ENCODE measurements around the gene CCDC134. TPM values are rescaled to one million over a fixed set of nuclear protein-coding genes. Genes with fewer than 3 reads are reported as not detected.

CCDC134 gene
- total RNA-seq, 2 experiments from 2014 or later: 17.0 to 19.3 TPM

DNA sequence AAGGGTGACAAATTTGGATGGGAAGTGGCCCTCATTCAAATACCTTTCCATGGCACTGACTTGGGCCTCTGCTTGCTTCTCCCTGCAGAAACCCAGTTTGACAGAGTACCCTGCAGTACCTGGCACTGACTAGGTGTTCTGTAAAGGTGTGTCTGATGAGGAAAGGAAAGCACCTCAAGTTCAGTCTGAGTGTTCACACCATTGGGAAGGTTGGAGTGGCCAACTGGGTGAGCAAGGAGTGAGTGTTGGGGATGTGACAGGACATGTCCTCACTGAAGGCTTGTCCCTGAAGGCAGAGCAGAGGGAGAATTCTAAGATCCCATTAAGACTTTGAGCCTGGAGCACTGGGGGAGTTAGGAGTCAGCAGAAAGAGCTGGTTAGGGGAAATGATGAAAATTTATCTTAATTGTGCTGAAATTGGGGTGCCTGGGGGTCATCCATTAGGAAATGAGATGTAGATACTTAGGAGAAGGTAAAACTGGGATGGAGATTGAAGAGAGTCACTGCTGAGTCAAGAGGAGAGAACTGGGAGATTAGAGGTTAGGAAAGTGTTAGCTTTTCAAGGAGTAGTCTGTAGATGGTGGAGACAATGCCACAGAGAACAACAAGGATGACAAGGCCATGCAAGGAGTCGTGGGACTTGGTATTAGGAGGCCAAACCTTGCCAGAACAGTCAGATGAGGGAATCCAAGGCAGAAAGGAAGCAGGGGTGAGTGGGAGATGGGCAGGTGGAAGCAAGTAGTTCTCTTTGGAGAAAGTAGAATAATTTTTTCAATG, 38.6 kb downstream of the CCDC134 start:
- Mint-ChIP-seq H3K36me3 (ENCODE audit: low read depth) (peaks cover 66% of the 10 kb centered on the region), H3K4me3 (no peak overlapping the region), H3K27ac (peak overlapping the region; percentile 32), H3K4me1 (ENCODE audit: low read depth) (peaks cover 77% of the 10 kb centered on the region), H3K9me3 (no peaks in the 10 kb centered on the region), H3K27me3 (ENCODE audit: low read depth) (no peaks in the 10 kb centered on the region)
- no peak for DNase-seq
- CTCF ChIA-PET: interaction anchor here (0.5 to 1.0 kb wide), 3 partner anchors 22 to 237 kb away, joined by 3 to 6 read pairs (median 4); no protein-coding TSS in a partner anchor
- intact Hi-C loops (cut with micrococcal nuclease): no loop called here

GRCh38 chr22:41840216-41840615, 39.7 kb downstream of the CCDC134 start:
- intact Hi-C loops (cut with micrococcal nuclease): no loop called here
- CTCF ChIA-PET: interaction anchor here (0.6 kb wide), 1 partner anchor 604 kb away, joined by 3 read pairs; no protein-coding TSS in a partner anchor
- Mint-ChIP-seq H3K27me3 (ENCODE audit: low read depth) (no peaks in the 10 kb centered on the region), H3K36me3 (ENCODE audit: low read depth) (peaks cover 64% of the 10 kb centered on the region), H3K9me3 (no peaks in the 10 kb centered on the region), H3K4me1 (ENCODE audit: low read depth) (peaks cover 80% of the 10 kb centered on the region), H3K4me3 (no peak overlapping the region), H3K27ac (no peak overlapping the region)
- no peak for DNase-seq

DNA sequence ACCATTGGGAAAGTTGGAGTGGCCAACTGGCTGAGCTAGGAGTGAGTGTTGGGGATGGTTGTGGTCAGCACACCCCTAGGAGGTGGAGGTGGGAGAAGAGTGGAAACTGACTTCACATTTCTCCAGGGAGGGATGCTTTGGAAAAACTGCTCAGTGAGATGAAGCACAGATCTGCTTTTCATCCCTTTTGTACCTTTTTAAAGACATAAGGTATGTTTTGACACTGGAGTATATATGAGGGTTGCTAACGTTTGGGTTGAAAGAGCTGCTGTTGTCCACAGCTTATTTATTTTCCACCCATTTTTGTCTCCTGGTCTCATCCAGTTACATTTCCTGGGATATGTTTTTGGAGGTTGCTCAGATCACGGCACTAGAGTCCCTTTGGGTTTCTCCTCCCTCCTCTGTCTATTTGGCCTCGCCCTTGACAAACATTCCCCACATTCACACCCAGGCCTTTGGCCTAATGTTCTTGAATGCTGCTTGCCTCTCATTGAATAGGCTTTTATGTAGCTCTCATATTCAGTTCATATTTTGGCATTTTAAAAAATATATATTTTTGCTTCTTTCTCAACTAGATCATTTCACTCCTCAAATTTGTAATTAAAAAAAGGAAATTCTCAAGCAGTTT, 40.7 kb downstream of the CCDC134 start:
- H3K4me1 Mint-ChIP-seq (ENCODE audit: low read depth): peaks cover 82% of the 10 kb centered on the region
- CTCF ChIA-PET: interaction anchor here (3.4 kb wide), 1 partner anchor 17 kb away, joined by 26 read pairs; no protein-coding TSS in a partner anchor
- no peak for DNase-seq
- peaks cover 61% of the 10 kb centered on the region for H3K36me3 Mint-ChIP-seq (ENCODE audit: low read depth)
- H3K9me3 Mint-ChIP-seq: no peaks in the 10 kb centered on the region
- intact Hi-C loops (cut with micrococcal nuclease): no loop called here
- peak overlapping the region; percentile 57 for H3K27ac Mint-ChIP-seq
- H3K27me3 Mint-ChIP-seq (ENCODE audit: low read depth): no peaks in the 10 kb centered on the region
- no peak overlapping the region for H3K4me3 Mint-ChIP-seq

DNA sequence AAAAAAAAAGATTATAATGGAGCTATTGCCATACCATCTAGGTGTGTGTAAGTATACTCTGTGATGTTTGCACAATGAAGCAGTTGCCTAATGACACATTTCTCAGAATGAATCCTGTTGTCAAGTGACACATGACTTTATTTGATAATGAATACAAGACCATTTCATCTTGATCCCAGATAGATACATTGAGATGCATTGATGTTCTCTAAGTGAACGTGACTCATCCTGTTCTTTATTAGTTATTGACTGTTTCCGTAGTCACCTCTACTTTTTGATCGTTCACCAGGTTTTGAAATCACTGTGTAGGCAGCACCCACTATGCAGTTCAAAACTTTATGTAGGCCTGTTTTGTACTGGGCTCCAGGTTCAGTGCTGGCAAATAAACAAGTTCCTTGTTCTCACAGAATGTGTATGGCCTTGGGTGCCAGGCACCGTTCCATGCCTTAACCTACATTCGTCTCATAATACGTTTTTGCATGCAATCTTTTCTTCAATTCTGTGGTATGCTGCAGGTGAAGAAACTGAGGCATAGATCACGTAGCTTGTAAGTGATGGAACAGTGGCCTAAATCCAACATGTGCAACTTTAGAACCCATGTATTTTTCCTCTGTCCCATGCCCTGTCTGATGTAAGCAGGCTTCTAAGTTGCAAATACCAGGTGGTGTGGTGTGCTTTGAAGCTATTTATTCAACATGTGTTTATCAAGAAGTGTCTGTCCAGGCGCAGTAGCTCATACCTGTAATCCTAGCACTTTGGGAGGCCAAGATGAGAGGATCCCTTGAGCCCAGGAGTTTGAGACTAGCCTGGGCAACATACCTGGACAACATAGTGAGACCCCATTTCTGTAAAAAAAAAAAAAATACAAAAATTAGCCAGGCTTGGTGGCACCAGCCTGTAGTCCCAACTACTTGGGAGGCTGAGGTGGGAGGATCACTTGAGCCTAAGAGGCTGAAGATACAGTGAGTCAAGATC, 42.8 kb downstream of the CCDC134 start:
- intact Hi-C loops (cut with micrococcal nuclease): loop anchor here (1.0 kb wide), 5 partner anchors 10 to 97 kb away; partner anchors contain the start of gene SREBF2
- Mint-ChIP-seq H3K4me1 (ENCODE audit: low read depth) (peaks cover 85% of the 10 kb centered on the region), H3K4me3 (peak overlapping the region; percentile 22), H3K9me3 (no peaks in the 10 kb centered on the region), H3K36me3 (ENCODE audit: low read depth) (peaks cover 47% of the 10 kb centered on the region), H3K27me3 (ENCODE audit: low read depth) (no peaks in the 10 kb centered on the region), H3K27ac (peak overlapping the region; percentile 76)
- peak; percentile 61 for DNase-seq
- CTCF ChIA-PET: interaction anchor here (0.6 to 3.4 kb wide), 7 partner anchors 9 to 83 kb away, joined by 3 to 26 read pairs (median 4); no protein-coding TSS in a partner anchor

DNA sequence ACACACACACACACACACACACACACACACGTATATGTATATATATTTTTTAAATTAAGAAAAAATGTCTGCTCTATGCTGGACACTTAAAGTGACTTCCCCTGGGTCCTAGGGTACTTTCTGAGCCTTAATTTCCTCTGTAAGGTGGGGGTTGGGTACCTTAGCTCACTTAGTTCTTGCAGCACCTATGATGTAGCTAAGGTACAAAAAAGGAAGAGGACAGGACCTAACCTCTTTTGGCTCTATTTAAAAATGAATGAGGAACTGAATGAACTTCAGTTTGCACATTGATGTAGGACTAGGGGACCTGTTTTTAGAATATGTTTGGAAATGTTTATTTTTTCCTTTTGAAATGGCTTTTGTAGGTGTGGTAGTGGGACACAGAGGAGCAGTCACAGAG, 43.6 kb downstream of the CCDC134 start:
- Mint-ChIP-seq H3K9me3 (no peaks in the 10 kb centered on the region), H3K36me3 (ENCODE audit: low read depth) (peaks cover 43% of the 10 kb centered on the region), H3K27ac (peak overlapping the region; percentile 82), H3K27me3 (ENCODE audit: low read depth) (no peaks in the 10 kb centered on the region), H3K4me3 (peak overlapping the region; percentile 24), H3K4me1 (ENCODE audit: low read depth) (peaks cover 84% of the 10 kb centered on the region)
- CTCF ChIA-PET: interaction anchor here (0.6 to 3.4 kb wide), 3 partner anchors 8 to 18 kb away, joined by 3 to 26 read pairs (median 12); no protein-coding TSS in a partner anchor
- no peak for DNase-seq
- intact Hi-C loops (cut with micrococcal nuclease): no loop called here

DNA sequence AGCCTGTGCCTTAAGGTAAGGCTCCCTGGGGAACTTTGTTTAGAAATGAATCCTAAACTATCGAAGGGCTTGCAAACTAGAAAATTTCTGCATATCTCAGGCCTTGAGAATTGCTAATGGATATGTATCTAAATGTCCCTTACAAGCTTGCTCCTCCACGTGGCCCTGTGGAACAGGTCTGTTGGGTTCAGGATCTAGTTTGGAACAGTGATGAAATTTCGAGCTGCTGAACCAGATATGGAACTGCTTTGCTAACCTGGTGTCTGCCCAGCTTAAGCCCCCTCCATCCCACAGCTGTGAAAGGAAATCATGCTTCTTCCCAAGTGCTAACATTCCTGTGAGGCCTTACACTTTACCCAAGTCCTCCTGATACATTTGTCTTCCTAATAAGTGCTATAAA, 44.0 kb downstream of the CCDC134 start:
- Mint-ChIP-seq H3K4me1 (ENCODE audit: low read depth) (peaks cover 83% of the 10 kb centered on the region), H3K36me3 (ENCODE audit: low read depth) (peaks cover 40% of the 10 kb centered on the region), H3K4me3 (no peak overlapping the region), H3K9me3 (no peaks in the 10 kb centered on the region), H3K27me3 (ENCODE audit: low read depth) (no peaks in the 10 kb centered on the region), H3K27ac (peak overlapping the region; percentile 82)
- intact Hi-C loops (cut with micrococcal nuclease): no loop called here
- no peak for DNase-seq
- CTCF ChIA-PET: interaction anchor here (3.4 kb wide), 2 partner anchors 13 to 18 kb away, joined by 12 to 26 read pairs; no protein-coding TSS in a partner anchor

- peaks cover 35% of the 10 kb centered on the region for H3K36me3 Mint-ChIP-seq (ENCODE audit: low read depth)
- DNase-seq: no peak
- intact Hi-C loops (cut with micrococcal nuclease): no loop called here
- H3K4me1 Mint-ChIP-seq (ENCODE audit: low read depth): peaks cover 82% of the 10 kb centered on the region
- H3K27me3 Mint-ChIP-seq (ENCODE audit: low read depth): no peaks in the 10 kb centered on the region
- CTCF ChIA-PET: interaction anchor here (1.0 to 1.5 kb wide), 3 partner anchors 11 to 111 kb away, joined by 3 to 8 read pairs (median 4); no protein-coding TSS in a partner anchor
- H3K4me3 Mint-ChIP-seq: peak overlapping the region; percentile 0
- peak overlapping the region; percentile 59 for H3K27ac Mint-ChIP-seq
- no peaks in the 10 kb centered on the region for H3K9me3 Mint-ChIP-seq
Measured at GRCh38 chr22:41845380-41846267, 45.1 kb downstream of the CCDC134 start.

DNA sequence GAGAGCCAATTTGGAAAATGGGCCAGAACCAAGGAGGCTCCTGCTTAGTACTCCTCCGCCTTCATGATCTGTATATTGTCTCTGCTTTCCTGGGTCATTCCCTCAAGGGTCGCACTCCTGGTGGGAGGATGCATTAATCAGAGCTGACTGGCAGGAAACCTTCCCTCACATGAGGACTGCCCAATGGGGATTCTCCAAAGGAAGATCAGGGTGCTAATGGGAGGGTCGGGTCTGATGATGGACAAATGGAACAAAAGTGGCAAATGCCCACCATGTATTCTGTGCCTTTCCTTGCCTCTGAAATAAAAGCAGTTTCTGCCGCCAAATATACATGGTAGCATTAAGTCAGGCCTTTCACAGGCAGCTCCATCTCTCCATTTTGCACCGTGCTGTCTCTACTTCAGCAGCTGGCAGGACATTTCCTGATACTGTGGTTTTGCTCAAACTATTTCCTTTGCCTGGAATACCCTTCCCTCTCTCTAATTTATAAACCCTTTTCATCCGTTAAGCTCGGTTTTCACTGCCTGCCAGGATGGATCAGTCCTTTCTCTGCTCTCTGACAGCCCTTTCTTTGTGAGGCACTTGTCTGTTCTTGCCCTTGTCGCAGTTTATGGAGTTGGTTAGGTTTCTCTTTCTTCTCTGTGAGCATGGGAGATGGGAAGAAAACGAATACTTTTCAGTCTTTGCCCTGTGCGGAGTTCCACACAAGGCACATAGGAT, 45.9 kb downstream of the CCDC134 start:
- H3K4me3 Mint-ChIP-seq: no peak overlapping the region
- no peak for DNase-seq
- H3K36me3 Mint-ChIP-seq (ENCODE audit: low read depth): peaks cover 31% of the 10 kb centered on the region
- CTCF ChIA-PET: interaction anchor here (1.0 to 1.5 kb wide), 4 partner anchors 11 to 111 kb away, joined by 3 to 8 read pairs (median 4); no protein-coding TSS in a partner anchor
- peak overlapping the region; percentile 25 for H3K27ac Mint-ChIP-seq
- H3K27me3 Mint-ChIP-seq (ENCODE audit: low read depth): no peaks in the 10 kb centered on the region
- intact Hi-C loops (cut with micrococcal nuclease): no loop called here
- peaks cover 75% of the 10 kb centered on the region for H3K4me1 Mint-ChIP-seq (ENCODE audit: low read depth)
- no peaks in the 10 kb centered on the region for H3K9me3 Mint-ChIP-seq

GRCh38 chr22:41847300-41847699, 46.8 kb downstream of the CCDC134 start:
- CTCF ChIA-PET: interaction anchor here (0.6 to 1.0 kb wide), 2 partner anchors 110 to 222 kb away, joined by 3 read pairs; no protein-coding TSS in a partner anchor
- no peaks in the 10 kb centered on the region for H3K27me3 Mint-ChIP-seq (ENCODE audit: low read depth)
- no peak for DNase-seq
- no peak overlapping the region for H3K4me3 Mint-ChIP-seq
- H3K4me1 Mint-ChIP-seq (ENCODE audit: low read depth): peaks cover 72% of the 10 kb centered on the region
- peaks cover 26% of the 10 kb centered on the region for H3K36me3 Mint-ChIP-seq (ENCODE audit: low read depth)
- H3K27ac Mint-ChIP-seq: peak overlapping the region; percentile 25
- intact Hi-C loops (cut with micrococcal nuclease): no loop called here
- no peaks in the 10 kb centered on the region for H3K9me3 Mint-ChIP-seq

DNA sequence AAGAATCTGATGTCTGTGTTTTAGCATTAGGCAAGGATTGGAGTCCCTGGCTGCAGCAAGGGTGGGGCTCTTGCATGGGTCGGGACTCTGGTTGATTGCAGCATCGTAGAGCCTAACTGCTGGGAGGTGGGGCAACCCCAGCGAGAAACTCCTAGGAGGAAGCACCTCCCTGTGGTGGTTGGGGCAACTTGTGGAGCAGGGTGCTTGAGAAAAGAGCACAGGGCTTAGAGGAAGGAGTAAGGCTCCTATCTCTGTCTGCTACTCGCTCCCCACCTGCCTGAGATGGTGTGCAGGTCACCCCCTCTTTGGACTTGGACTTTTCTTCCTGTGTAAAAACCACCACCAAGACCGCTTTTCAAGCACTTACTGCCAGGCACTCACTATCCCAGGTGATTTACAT, 48.0 kb downstream of the CCDC134 start:
- H3K4me1 Mint-ChIP-seq (ENCODE audit: low read depth): peaks cover 69% of the 10 kb centered on the region
- intact Hi-C loops (cut with micrococcal nuclease): no loop called here
- no peaks in the 10 kb centered on the region for H3K27me3 Mint-ChIP-seq (ENCODE audit: low read depth)
- no peak for DNase-seq
- H3K9me3 Mint-ChIP-seq: no peaks in the 10 kb centered on the region
- peaks cover 26% of the 10 kb centered on the region for H3K36me3 Mint-ChIP-seq (ENCODE audit: low read depth)
- no peak overlapping the region for H3K4me3 Mint-ChIP-seq
- CTCF ChIA-PET: no interaction called here
- no peak overlapping the region for H3K27ac Mint-ChIP-seq
